SJCRH30 (cell line): ENCODE data around the gene TVP23B. TPM values are rescaled to one million over a fixed set of nuclear protein-coding genes. Genes with fewer than 3 reads are reported as not detected.
"Not testable (repeated sequence)": the region's sequence is repeated elsewhere in the genome, so short reads cannot be mapped to it uniquely, and the experiment has no call there.

Experiments used
- DNase-seq, 2 experiments: peaks; one replicate each; pipeline ENCODE4 v3.0.0-alpha.2; 2015 to 2020
- H3K27ac ChIP-seq: fragments of 250-450 bp; sonication (Bioruptor Pico); 2 replicates; pipeline ENCODE4 v1.5.1; 2020; ENCODE audit warnings: mild to moderate bottlenecking, moderate library complexity
- H3K27me3 ChIP-seq: fragments of 250-450 bp; sonication (Bioruptor Pico); 2 replicates; pipeline ENCODE4 v1.5.1; 2020; ENCODE audit warnings: mild to moderate bottlenecking, moderate library complexity
- H3K36me3 ChIP-seq: fragments of 250-450 bp; sonication (Bioruptor Pico); 2 replicates; pipeline ENCODE4 v1.5.1; 2020; ENCODE audit warnings: mild to moderate bottlenecking, moderate library complexity
- H3K4me1 ChIP-seq: fragments of 250-450 bp; sonication (Bioruptor Pico); 2 replicates; pipeline ENCODE4 v1.5.1; 2020; ENCODE audit warnings: mild to moderate bottlenecking, moderate library complexity
- H3K4me3 ChIP-seq: fragments of 250-450 bp; sonication (Bioruptor Pico); 2 replicates; pipeline ENCODE4 v1.5.1; 2020; ENCODE audit warnings: mild to moderate bottlenecking, moderate library complexity
- H3K9me3 ChIP-seq: fragments of 250-450 bp; sonication (Bioruptor Pico); replicated peaks from 2 replicates; pipeline ENCODE4 v1.5.1; 2020; ENCODE audit warnings: mild to moderate bottlenecking, moderate library complexity
- total RNA-seq: library from RNA; depleted of rRNA; stranded (reverse); fragments of >200 nt; shearing (Covaris generic); gene quantifications from 2 replicates; pipeline ENCODE4 v1.2.3, GENCODE V29; 2014; rRNA removed

The TVP23B gene
- 82.2 and 97.5 TPM in 2 replicates for total RNA-seq

GRCh38 chr17:18780991-18781718 is at the start of gene TVP23B:
TSS of gene TVP23B (plus strand) at chr17:18781183. CDS start at chr17:18781294, 111 bp downstream.
- not testable (repeated sequence) for H3K27me3 ChIP-seq, H3K4me1 ChIP-seq, H3K9me3 ChIP-seq
- Histone ChIP-seq H3K36me3 (peaks cover 14% of the 10 kb centered on the region), H3K4me3 (peak within 1 kb of the TSS; percentile 70), H3K27ac (peak within 1 kb of the TSS; percentile 65)
- peak; percentile 100 for DNase-seq

- not testable (repeated sequence) for H3K9me3 ChIP-seq, DNase-seq, H3K27me3 ChIP-seq, H3K27ac ChIP-seq, H3K4me3 ChIP-seq, H3K4me1 ChIP-seq
- H3K36me3 ChIP-seq: peaks cover 10% of the 10 kb centered on the region
These were observed 48.5 kb upstream of the TVP23B start for GRCh38 chr17:18732438-18732837.

- H3K36me3 ChIP-seq: peaks cover 10% of the 10 kb centered on the region
- H3K27me3 ChIP-seq, H3K9me3 ChIP-seq, H3K27ac ChIP-seq, H3K4me1 ChIP-seq, DNase-seq, H3K4me3 ChIP-seq: not testable (repeated sequence)
These were observed 47.6 kb upstream of the TVP23B start for GRCh38 chr17:18733350-18733749.

GRCh38 chr17:18739616-18740391 is 41.2 kb upstream of the TVP23B start:
- H3K9me3 ChIP-seq, H3K27ac ChIP-seq, H3K4me3 ChIP-seq, H3K4me1 ChIP-seq, H3K36me3 ChIP-seq, DNase-seq, H3K27me3 ChIP-seq: not testable (repeated sequence)

GRCh38 chr17:18741228-18741627 is 39.8 kb upstream of the TVP23B start:
- not testable (repeated sequence) for H3K27ac ChIP-seq, H3K27me3 ChIP-seq, DNase-seq, H3K9me3 ChIP-seq, H3K4me3 ChIP-seq, H3K36me3 ChIP-seq, H3K4me1 ChIP-seq

- H3K4me3 ChIP-seq: peak within 1 kb of the TSS; percentile 66
- not testable (repeated sequence) for H3K27ac ChIP-seq, H3K27me3 ChIP-seq, H3K4me1 ChIP-seq, H3K36me3 ChIP-seq, H3K9me3 ChIP-seq
- DNase-seq: peak; percentile 22 to 52
These were observed 37.1 kb upstream of the TVP23B start, which contains the start of gene FBXW10 for GRCh38 chr17:18743699-18744421. TSS of gene FBXW10 (plus strand) at chr17:18744054. CDS start at chr17:18744245, 191 bp downstream.

- not testable (repeated sequence) for H3K27ac ChIP-seq, H3K36me3 ChIP-seq, DNase-seq, H3K27me3 ChIP-seq, H3K4me3 ChIP-seq, H3K9me3 ChIP-seq, H3K4me1 ChIP-seq
These were observed 36.3 kb upstream of the TVP23B start for GRCh38 chr17:18744726-18745125.

- not testable (repeated sequence) for H3K9me3 ChIP-seq, H3K36me3 ChIP-seq, H3K27me3 ChIP-seq, H3K4me1 ChIP-seq, H3K27ac ChIP-seq, DNase-seq, H3K4me3 ChIP-seq
These were observed 34.4 kb upstream of the TVP23B start for GRCh38 chr17:18746551-18746950.

GRCh38 chr17:18747501-18747900 is 33.5 kb upstream of the TVP23B start:
- H3K27me3 ChIP-seq, H3K9me3 ChIP-seq, H3K4me3 ChIP-seq, H3K4me1 ChIP-seq, H3K27ac ChIP-seq, H3K36me3 ChIP-seq, DNase-seq: not testable (repeated sequence)

- not testable (repeated sequence) for H3K36me3 ChIP-seq, H3K27me3 ChIP-seq, H3K9me3 ChIP-seq, H3K4me3 ChIP-seq, H3K4me1 ChIP-seq, H3K27ac ChIP-seq, DNase-seq
These were observed 30.7 kb upstream of the TVP23B start for GRCh38 chr17:18750242-18750641.

- DNase-seq, H3K4me3 ChIP-seq, H3K27ac ChIP-seq, H3K9me3 ChIP-seq, H3K4me1 ChIP-seq, H3K36me3 ChIP-seq, H3K27me3 ChIP-seq: not testable (repeated sequence)
These were observed 27.1 kb upstream of the TVP23B start for GRCh38 chr17:18753829-18754409.

GRCh38 chr17:18755969-18756368 is 25.0 kb upstream of the TVP23B start:
- H3K27ac ChIP-seq, H3K4me3 ChIP-seq, H3K9me3 ChIP-seq, DNase-seq, H3K4me1 ChIP-seq, H3K27me3 ChIP-seq, H3K36me3 ChIP-seq: not testable (repeated sequence)

GRCh38 chr17:18757368-18758044 is 23.5 kb upstream of the TVP23B start:
- H3K9me3 ChIP-seq, H3K27me3 ChIP-seq, H3K36me3 ChIP-seq, H3K27ac ChIP-seq, H3K4me3 ChIP-seq, H3K4me1 ChIP-seq, DNase-seq: not testable (repeated sequence)

- not testable (repeated sequence) for H3K27me3 ChIP-seq, H3K27ac ChIP-seq, DNase-seq, H3K9me3 ChIP-seq, H3K4me1 ChIP-seq, H3K4me3 ChIP-seq, H3K36me3 ChIP-seq
These were observed 22.6 kb upstream of the TVP23B start for GRCh38 chr17:18758344-18758743.
